Kidney (tissue), 14 donors: ENCODE results near the gene NEGR1. TPM values are rescaled to one million over a fixed set of nuclear protein-coding genes. Genes with fewer than 3 reads are reported as not detected.

Experiments used
- DNase-seq, 5 donors: peaks; one replicate each; pipeline ENCODE4 v3.0.0-alpha.2; 2013 to 2020
- FAIRE-seq: peaks from 2 replicates; lab custom pipeline; 2012; peaks lifted over from hg19 to GRCh38; lab: Jason Lieb, UNC
- H3K27ac ChIP-seq, 2 donors: one replicate each; pipeline ENCODE4 v1.7.0; 2013; ENCODE audit warnings: low read depth in 2 of 2, low read length in 2 of 2, inconsistent platforms in 1 of 2
- H3K27me3 ChIP-seq: one replicate; pipeline ENCODE4 v1.7.1; 2013; ENCODE audit warnings: low read length, inconsistent platforms; ENCODE audit not compliant: control insufficient read depth, insufficient read depth
- H3K36me3 ChIP-seq, 3 donors: one replicate each; pipeline versions ENCODE4 v1.7.0 to v1.7.1; 2013; ENCODE audit warnings: low read length in 3 of 3, control low read depth in 1 of 3, inconsistent platforms in 1 of 3; ENCODE audit not compliant: insufficient read depth in 3 of 3, control insufficient read depth in 2 of 3
- H3K4me1 ChIP-seq, 3 donors: one replicate each; pipeline versions ENCODE4 v1.7.0 to v1.7.1; 2013; ENCODE audit warnings: low read length in 3 of 3, inconsistent platforms in 1 of 3, low read depth in 1 of 3; ENCODE audit not compliant: control insufficient read depth in 2 of 3, insufficient read depth in 2 of 3
- H3K4me3 ChIP-seq, 3 donors: one replicate each; pipeline versions ENCODE4 v1.7.0 to v1.8.1; 2013; ENCODE audit warnings: low read length in 3 of 3, control low read depth in 1 of 3, inconsistent platforms in 1 of 3
- H3K9ac ChIP-seq, 3 donors: one replicate each; pipeline versions ENCODE4 v1.7.0 to v1.7.1; 2013; ENCODE audit warnings: low read length in 3 of 3, control low read depth in 1 of 3, inconsistent platforms in 1 of 3
- H3K9me3 ChIP-seq, 3 donors: one replicate each; pipeline versions ENCODE4 v1.7.0 to v1.7.1; 2013; ENCODE audit warnings: low read length in 3 of 3, control low read depth in 1 of 3, inconsistent platforms in 1 of 3; ENCODE audit not compliant: control insufficient read depth in 2 of 3, insufficient read depth in 1 of 3
- intact Hi-C: fragments of 100-400 bp; cut with DNase I; formaldehyde crosslinking; loops from one replicate; pipeline ENCODE4 v1.11.1; 2022
- polyA plus RNA-seq: library from polyadenylated mRNA; stranded (reverse); fragments of 350-450 nt; fragmentation: Illumina TruSeq; extraction: RNeasy Lipid Tissue Mini Kit (QIAGEN cat#74804); gene quantifications from one replicate; pipeline ENCODE4 v1.2.3, GENCODE V29; 2014; ENCODE audit warnings: low read depth, low replicate concordance; ENCODE audit not compliant: insufficient read depth
- total RNA-seq: library from RNA; stranded (reverse); fragmentation: NEBNext Ultra II Directional; extraction: Animal tissue kit (Norgen Biotek cat#: 25700); gene quantifications from one replicate; pipeline ENCODE4 v1.2.1, GENCODE V29; 2021
- TF ChIP-seq, protein P1 (sequence below): IDR thresholded peaks from 3 replicates; pipeline ENCODE4 v1.5.1; 2012; ENCODE audit warnings: mild to moderate bottlenecking, moderate library complexity, borderline replicate concordance; ENCODE audit not compliant: insufficient read depth; ENCODE audit errors: extremely low read depth
- donor health status: control.
- donor health status: control.
- donor health status: control.
- donor health status: control.
- donor health status: control.
- donor health status: DM: yes; HTN: yes; CAD: no.
- donor health status: Normal renal cell carcinoma (clear cell type).

NEGR1 gene
- total and polyA plus RNA-seq, 2 donors from 2014 or later, result 3.0 to 10.2 TPM

DNA sequence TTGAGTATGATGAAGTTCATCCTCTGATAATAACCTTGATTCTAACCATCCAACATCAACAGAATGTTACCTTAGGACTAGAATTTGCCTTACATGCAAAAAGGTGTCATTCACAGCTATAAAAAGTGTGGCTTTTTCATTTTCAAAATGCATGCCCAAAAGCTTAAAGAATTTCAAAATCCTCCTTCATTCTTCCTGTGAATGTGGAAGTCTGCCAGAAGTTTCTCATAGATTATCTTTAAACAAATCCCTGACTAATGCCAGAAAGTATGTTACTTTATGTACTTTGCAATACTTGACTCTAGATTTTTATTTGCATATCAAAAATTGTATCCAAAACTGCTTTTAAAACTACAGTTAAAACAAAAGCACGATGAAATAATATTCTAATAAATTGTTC is 930.9 kb downstream of the NEGR1 start:
- intact Hi-C loops, result no loop called here

DNA sequence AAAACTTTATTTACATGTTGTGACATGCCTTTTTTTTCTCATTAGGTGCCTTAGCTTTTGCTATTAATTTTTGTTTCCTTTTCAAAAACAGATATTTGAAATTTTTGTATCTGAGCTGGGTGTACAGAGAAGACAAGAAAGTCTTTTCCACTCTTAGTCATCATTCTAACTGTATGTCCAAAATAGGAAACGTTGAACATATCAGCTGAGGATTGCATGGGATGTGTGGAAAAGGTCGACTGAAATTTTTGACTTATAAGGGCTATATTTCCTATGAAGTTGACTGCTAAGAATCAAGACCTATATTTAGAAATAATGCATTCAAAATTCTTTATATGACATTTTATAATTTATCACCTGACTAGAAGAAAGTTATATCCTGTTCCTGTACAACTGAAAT is 931.5 kb downstream of the NEGR1 start:
- TF ChIP-seq, protein P1, sequence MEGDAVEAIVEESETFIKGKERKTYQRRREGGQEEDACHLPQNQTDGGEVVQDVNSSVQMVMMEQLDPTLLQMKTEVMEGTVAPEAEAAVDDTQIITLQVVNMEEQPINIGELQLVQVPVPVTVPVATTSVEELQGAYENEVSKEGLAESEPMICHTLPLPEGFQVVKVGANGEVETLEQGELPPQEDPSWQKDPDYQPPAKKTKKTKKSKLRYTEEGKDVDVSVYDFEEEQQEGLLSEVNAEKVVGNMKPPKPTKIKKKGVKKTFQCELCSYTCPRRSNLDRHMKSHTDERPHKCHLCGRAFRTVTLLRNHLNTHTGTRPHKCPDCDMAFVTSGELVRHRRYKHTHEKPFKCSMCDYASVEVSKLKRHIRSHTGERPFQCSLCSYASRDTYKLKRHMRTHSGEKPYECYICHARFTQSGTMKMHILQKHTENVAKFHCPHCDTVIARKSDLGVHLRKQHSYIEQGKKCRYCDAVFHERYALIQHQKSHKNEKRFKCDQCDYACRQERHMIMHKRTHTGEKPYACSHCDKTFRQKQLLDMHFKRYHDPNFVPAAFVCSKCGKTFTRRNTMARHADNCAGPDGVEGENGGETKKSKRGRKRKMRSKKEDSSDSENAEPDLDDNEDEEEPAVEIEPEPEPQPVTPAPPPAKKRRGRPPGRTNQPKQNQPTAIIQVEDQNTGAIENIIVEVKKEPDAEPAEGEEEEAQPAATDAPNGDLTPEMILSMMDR, result no peak
- H3K36me3 ChIP-seq, result no peaks in the 10 kb centered on the region
- H3K4me3 ChIP-seq, result no peak overlapping the region
- no peak overlapping the region for H3K27ac ChIP-seq
- no peak for DNase-seq
- no peak for FAIRE-seq
- no peaks in the 10 kb centered on the region for H3K4me1 ChIP-seq
- H3K9me3 ChIP-seq, result no peaks in the 10 kb centered on the region
- intact Hi-C loops, result no loop called here
- H3K9ac ChIP-seq, result no peak overlapping the region
- H3K27me3 ChIP-seq, result no peaks in the 10 kb centered on the region

More for the DNA sequence above, 930.9 kb downstream of the NEGR1 start:
- Histone ChIP-seq H3K9ac (no peak overlapping the region), H3K27me3 (no peaks in the 10 kb centered on the region), H3K27ac (no peak overlapping the region), H3K4me3 (no peak overlapping the region), H3K4me1 (no peaks in the 10 kb centered on the region), H3K36me3 (no peaks in the 10 kb centered on the region), H3K9me3 (no peaks in the 10 kb centered on the region)
- TF ChIP-seq, protein P1, result no peak
- DNase-seq (no peak), FAIRE-seq (no peak)

DNA sequence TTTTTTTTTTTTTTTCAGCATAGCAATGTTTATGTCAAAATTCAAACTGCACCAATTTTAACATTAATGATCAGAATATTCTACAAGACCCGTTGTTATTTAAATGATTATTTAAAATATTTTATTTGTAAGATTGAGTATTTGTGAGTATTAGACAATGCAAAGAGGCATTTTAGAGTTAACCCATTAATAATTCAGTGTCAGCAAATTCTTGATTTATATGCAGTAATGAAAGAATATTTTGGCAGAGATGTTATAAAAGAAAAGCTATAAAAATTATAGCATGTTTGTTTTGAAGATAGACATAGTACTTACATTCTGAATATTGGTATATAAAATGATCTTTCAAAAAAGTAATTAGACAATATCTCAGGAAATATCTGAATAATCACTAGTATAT is 932.0 kb downstream of the NEGR1 start:
- no peak for FAIRE-seq
- H3K36me3 ChIP-seq, result no peaks in the 10 kb centered on the region
- H3K27me3 ChIP-seq, result no peaks in the 10 kb centered on the region
- H3K4me1 ChIP-seq, result no peaks in the 10 kb centered on the region
- no peaks in the 10 kb centered on the region for H3K9me3 ChIP-seq
- no peak overlapping the region for H3K27ac ChIP-seq
- H3K4me3 ChIP-seq, result no peak overlapping the region
- DNase-seq, result no peak
- TF ChIP-seq, protein P1, result no peak
- H3K9ac ChIP-seq, result no peak overlapping the region
- intact Hi-C loops, result no loop called here
